HepG2 (cell line): ENCODE measurements around the gene CYP2A6. TPM values are rescaled to one million over a fixed set of nuclear protein-coding genes. Genes with fewer than 3 reads are reported as not detected.
A peak's percentile ranks its signal among the peaks of the same experiment; 100 is the strongest.

Source experiments
- ATAD3A ChIP-seq: sonication (generic); formaldehyde crosslinking; IDR thresholded peaks from 2 replicates; pipeline ENCODE4 v1.4.0; 2020; ENCODE audit warnings: missing genetic modification reagents
- DPF2 ChIP-seq: sonication (generic); formaldehyde crosslinking; IDR thresholded peaks from 2 replicates; pipeline ENCODE4 v1.4.0; 2020; ENCODE audit warnings: mild to moderate bottlenecking, low read depth, missing genetic modification reagents, borderline replicate concordance
- ETV6 ChIP-seq: sonication (generic); formaldehyde crosslinking; conservative IDR thresholded peaks from 2 replicates; pipeline ENCODE4 v1.4.0; 2020; ENCODE audit warnings: missing genetic modification reagents
- FIP1L1 ChIP-seq: fragments of 200-400 bp; formaldehyde crosslinking; IDR thresholded peaks from 2 replicates; pipeline ENCODE4 v1.6.1; 2018; ENCODE audit warnings: low read depth, mild to moderate bottlenecking, low read length, moderate library complexity, borderline replicate concordance; ENCODE audit not compliant: insufficient read depth
- POLR2G ChIP-seq: fragments of 200-400 bp; formaldehyde crosslinking; IDR thresholded peaks from 2 replicates; pipeline ENCODE4 v1.6.1; 2018; ENCODE audit warnings: mild to moderate bottlenecking, low read depth, low read length, moderate library complexity
- RORA ChIP-seq: sonication (generic); formaldehyde crosslinking; IDR thresholded peaks from 2 replicates; pipeline ENCODE4 v1.5.0; 2020; ENCODE audit warnings: mild to moderate bottlenecking, missing genetic modification reagents, moderate library complexity
- RXRA ChIP-seq: sonication (generic); formaldehyde crosslinking; IDR thresholded peaks from 2 replicates; pipeline ENCODE4 v1.5.1; 2020; ENCODE audit warnings: missing genetic modification reagents
- SETDB1 ChIP-seq: sonication (generic); formaldehyde crosslinking; IDR thresholded peaks from 2 replicates; pipeline ENCODE4 v1.5.1; 2020; ENCODE audit warnings: missing genetic modification reagents, mild to moderate bottlenecking, borderline replicate concordance
- SRY ChIP-seq: sonication (generic); formaldehyde crosslinking; IDR thresholded peaks from 2 replicates; pipeline ENCODE4 v1.8.0; 2022; ENCODE audit warnings: mild to moderate bottlenecking, missing genetic modification reagents
- THAP7 ChIP-seq: sonication (generic); formaldehyde crosslinking; IDR thresholded peaks from 2 replicates; pipeline ENCODE4 v1.8.1; 2023; ENCODE audit warnings: mild to moderate bottlenecking, missing genetic modification reagents
- XRCC5 ChIP-seq: fragments of 200-400 bp; formaldehyde crosslinking; optimal IDR thresholded peaks from 2 replicates; pipeline ENCODE3; 2017; ENCODE audit warnings: mild to moderate bottlenecking, low read length
- ZNF282 ChIP-seq: fragments of 450-650 bp; IDR thresholded peaks from 2 replicates; pipeline ENCODE4 v1.6.1; 2018; ENCODE audit not compliant: partially characterized antibody
- ZNF547 ChIP-seq: sonication (generic); formaldehyde crosslinking; IDR thresholded peaks from 2 replicates; pipeline ENCODE4 v1.5.1; 2020; ENCODE audit warnings: mild to moderate bottlenecking, missing genetic modification reagents
- ZNF709 ChIP-seq: sonication (generic); formaldehyde crosslinking; IDR thresholded peaks from 2 replicates; pipeline ENCODE4 v1.5.0; 2020; ENCODE audit warnings: mild to moderate bottlenecking, missing genetic modification reagents
- ZNF746 ChIP-seq: sonication (generic); formaldehyde crosslinking; IDR thresholded peaks from 2 replicates; pipeline ENCODE4 v1.8.0; 2022; ENCODE audit warnings: mild to moderate bottlenecking, missing genetic modification reagents
- ZNF773 ChIP-seq: sonication (generic); formaldehyde crosslinking; IDR thresholded peaks from 2 replicates; pipeline ENCODE4 v1.4.0; 2020; ENCODE audit warnings: missing genetic modification reagents, borderline replicate concordance
- ZNF777 ChIP-seq: sonication (generic); formaldehyde crosslinking; IDR thresholded peaks from 2 replicates; pipeline ENCODE4 v1.4.0; 2020; ENCODE audit warnings: missing genetic modification reagents
- ZNF784 ChIP-seq: sonication (generic); formaldehyde crosslinking; IDR thresholded peaks from 2 replicates; pipeline ENCODE4 v1.5.1; 2020; ENCODE audit warnings: missing genetic modification reagents, mild to moderate bottlenecking, borderline replicate concordance
- polyA plus RNA-seq, 8 experiments: library from polyadenylated mRNA; depleted of rRNA in 3 of 8; stranded (reverse) in 7 of 8; unstranded in 1 of 8; fragments of >200 nt; fragmentation: Illumina TruSeq in 4 of 8; extraction: Trizol in 4 of 8; gene quantifications; 2 replicates each; pipeline versions ENCODE4 v1.2.1 to v1.2.3, GENCODE V29; 2011 to 2016; ENCODE audit warnings: low read depth in 4 of 8, missing spikeins in 1 of 8, mixed read lengths in 1 of 8; ENCODE audit not compliant: insufficient read depth in 1 of 8
- total RNA-seq, 5 experiments: library from RNA; depleted of rRNA; stranded (reverse); fragments of >200 nt; fragmentation: Illumina TruSeq; extraction: Trizol; gene quantifications; 2 replicates each; pipeline ENCODE4 v1.2.3, GENCODE V29; 2016; ENCODE audit warnings: low read depth in 1 of 5
- TF ChIP-seq, protein P1 (sequence below): sonication (generic); formaldehyde crosslinking; IDR thresholded peaks from 2 replicates; pipeline ENCODE4 v1.4.0; 2020; ENCODE audit warnings: missing genetic modification reagents, borderline replicate concordance
- TF ChIP-seq, protein P2 (sequence below): IDR thresholded peaks from 2 replicates; pipeline ENCODE4 v1.6.1; 2016
- TF ChIP-seq, protein P3 (sequence below): sonication (generic); formaldehyde crosslinking; IDR thresholded peaks from 2 replicates; pipeline ENCODE4 v1.8.0; 2022; ENCODE audit warnings: missing genetic modification reagents, mild to moderate bottlenecking, borderline replicate concordance

CYP2A6 gene
- total and polyA plus RNA-seq, 2 of the 13 experiments (the other 11 are each of a cell fraction or from before 2014, with no cell fraction given): not detected

GRCh38 chr19:40831502-40832430, 18.5 kb downstream of the CYP2A6 start (continued):
- TF ChIP-seq, protein P1, sequence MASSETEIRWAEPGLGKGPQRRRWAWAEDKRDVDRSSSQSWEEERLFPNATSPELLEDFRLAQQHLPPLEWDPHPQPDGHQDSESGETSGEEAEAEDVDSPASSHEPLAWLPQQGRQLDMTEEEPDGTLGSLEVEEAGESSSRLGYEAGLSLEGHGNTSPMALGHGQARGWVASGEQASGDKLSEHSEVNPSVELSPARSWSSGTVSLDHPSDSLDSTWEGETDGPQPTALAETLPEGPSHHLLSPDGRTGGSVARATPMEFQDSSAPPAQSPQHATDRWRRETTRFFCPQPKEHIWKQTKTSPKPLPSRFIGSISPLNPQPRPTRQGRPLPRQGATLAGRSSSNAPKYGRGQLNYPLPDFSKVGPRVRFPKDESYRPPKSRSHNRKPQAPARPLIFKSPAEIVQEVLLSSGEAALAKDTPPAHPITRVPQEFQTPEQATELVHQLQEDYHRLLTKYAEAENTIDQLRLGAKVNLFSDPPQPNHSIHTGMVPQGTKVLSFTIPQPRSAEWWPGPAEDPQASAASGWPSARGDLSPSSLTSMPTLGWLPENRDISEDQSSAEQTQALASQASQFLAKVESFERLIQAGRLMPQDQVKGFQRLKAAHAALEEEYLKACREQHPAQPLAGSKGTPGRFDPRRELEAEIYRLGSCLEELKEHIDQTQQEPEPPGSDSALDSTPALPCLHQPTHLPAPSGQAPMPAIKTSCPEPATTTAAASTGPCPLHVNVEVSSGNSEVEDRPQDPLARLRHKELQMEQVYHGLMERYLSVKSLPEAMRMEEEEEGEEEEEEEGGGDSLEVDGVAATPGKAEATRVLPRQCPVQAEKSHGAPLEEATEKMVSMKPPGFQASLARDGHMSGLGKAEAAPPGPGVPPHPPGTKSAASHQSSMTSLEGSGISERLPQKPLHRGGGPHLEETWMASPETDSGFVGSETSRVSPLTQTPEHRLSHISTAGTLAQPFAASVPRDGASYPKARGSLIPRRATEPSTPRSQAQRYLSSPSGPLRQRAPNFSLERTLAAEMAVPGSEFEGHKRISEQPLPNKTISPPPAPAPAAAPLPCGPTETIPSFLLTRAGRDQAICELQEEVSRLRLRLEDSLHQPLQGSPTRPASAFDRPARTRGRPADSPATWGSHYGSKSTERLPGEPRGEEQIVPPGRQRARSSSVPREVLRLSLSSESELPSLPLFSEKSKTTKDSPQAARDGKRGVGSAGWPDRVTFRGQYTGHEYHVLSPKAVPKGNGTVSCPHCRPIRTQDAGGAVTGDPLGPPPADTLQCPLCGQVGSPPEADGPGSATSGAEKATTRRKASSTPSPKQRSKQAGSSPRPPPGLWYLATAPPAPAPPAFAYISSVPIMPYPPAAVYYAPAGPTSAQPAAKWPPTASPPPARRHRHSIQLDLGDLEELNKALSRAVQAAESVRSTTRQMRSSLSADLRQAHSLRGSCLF (CRISPR knock-in tag): no peak
- TF ChIP-seq, protein P2, sequence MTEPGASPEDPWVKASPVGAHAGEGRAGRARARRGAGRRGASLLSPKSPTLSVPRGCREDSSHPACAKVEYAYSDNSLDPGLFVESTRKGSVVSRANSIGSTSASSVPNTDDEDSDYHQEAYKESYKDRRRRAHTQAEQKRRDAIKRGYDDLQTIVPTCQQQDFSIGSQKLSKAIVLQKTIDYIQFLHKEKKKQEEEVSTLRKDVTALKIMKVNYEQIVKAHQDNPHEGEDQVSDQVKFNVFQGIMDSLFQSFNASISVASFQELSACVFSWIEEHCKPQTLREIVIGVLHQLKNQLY (CRISPR knock-in tag): peak; percentile 94
- TF ChIP-seq ETV6 (CRISPR knock-in tag): no peak
- no peak for TF ChIP-seq ATAD3A
- TF ChIP-seq RORA: no peak
- peak; percentile 67; the same call in 1 of the 2 replicates for TF ChIP-seq DPF2 (CRISPR knock-in tag)
- TF ChIP-seq ZNF709 (CRISPR knock-in tag): no peak
- no peak for TF ChIP-seq ZNF773 (CRISPR knock-in tag)
- TF ChIP-seq RXRA (CRISPR knock-in tag): peak; percentile 39; the same call in 1 of the 2 replicates
- no peak for TF ChIP-seq FIP1L1
- 0 out of 2 replicates have a peak, but pooled peaks have one; percentile 42 for TF ChIP-seq ZNF746 (CRISPR knock-in tag)
- no peak for TF ChIP-seq POLR2G
- TF ChIP-seq ZNF777 (CRISPR knock-in tag): no peak
- no peak for TF ChIP-seq THAP7 (CRISPR knock-in tag)
- TF ChIP-seq ZNF282: no peak
- 0 out of 2 replicates have a peak, but pooled peaks have one; percentile 39 for TF ChIP-seq ZNF784 (CRISPR knock-in tag)
- TF ChIP-seq SETDB1: no peak
- TF ChIP-seq, protein P3, sequence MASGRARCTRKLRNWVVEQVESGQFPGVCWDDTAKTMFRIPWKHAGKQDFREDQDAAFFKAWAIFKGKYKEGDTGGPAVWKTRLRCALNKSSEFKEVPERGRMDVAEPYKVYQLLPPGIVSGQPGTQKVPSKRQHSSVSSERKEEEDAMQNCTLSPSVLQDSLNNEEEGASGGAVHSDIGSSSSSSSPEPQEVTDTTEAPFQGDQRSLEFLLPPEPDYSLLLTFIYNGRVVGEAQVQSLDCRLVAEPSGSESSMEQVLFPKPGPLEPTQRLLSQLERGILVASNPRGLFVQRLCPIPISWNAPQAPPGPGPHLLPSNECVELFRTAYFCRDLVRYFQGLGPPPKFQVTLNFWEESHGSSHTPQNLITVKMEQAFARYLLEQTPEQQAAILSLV (CRISPR knock-in tag): no peak
- TF ChIP-seq ZNF547 (CRISPR knock-in tag): no peak
- TF ChIP-seq XRCC5: no peak
- TF ChIP-seq SRY (CRISPR knock-in tag): no peak
